CD4-positive, alpha-beta T cell (primary cell): Measurements from ENCODE around the gene TENT5C. TPM values are rescaled to one million over a fixed set of nuclear protein-coding genes. Genes with fewer than 3 reads are reported as not detected.

Experiments
- ATAC-seq: fragments of 200-7000 bp; cut with Tn5 transposase; one replicate; pipeline ENCODE4 v1.10.0; 2022; ENCODE audit warnings: mild to moderate bottlenecking; ENCODE audit not compliant: poor library complexity
- CTCF ChIA-PET: fragments of 350-600 bp; sonication (Branson Sonifier 250); formaldehyde crosslinking; loops from one replicate; lab custom pipeline; 2021; ENCODE audit warnings: antibody characterized with exemption, inconsistent platforms; lab: Charles Lee
- POLR2A ChIA-PET: fragments of 350-600 bp; sonication (Branson Sonifier 250); formaldehyde crosslinking; loops from one replicate; lab custom pipeline; 2021; ENCODE audit warnings: antibody characterized with exemption, inconsistent platforms; lab: Charles Lee
- DNase-seq, 14 experiments: peaks; one replicate each; pipeline ENCODE4 v3.0.0-alpha.2; 2013 to 2020; ENCODE audit warnings: mixed read lengths in 2 of 14
- H3K27ac ChIP-seq, 2 donors: one replicate each; pipeline versions ENCODE4 v1.5.1 to v1.7.0; 2013; ENCODE audit warnings: low read length in 2 of 2, low read depth in 1 of 2, mild to moderate bottlenecking in 1 of 2
- H3K27me3 ChIP-seq, 2 experiments: 1 replicate in 1 of 2; 2 replicates in 1 of 2; pipeline versions ENCODE4 v1.6.1 to v1.7.0; 2013; ENCODE audit warnings: low read length in 2 of 2, control low read depth in 1 of 2, mild to moderate bottlenecking in 1 of 2, moderate library complexity in 1 of 2; ENCODE audit not compliant: insufficient read depth in 2 of 2, control insufficient read depth in 1 of 2
- H3K36me3 ChIP-seq: one replicate; pipeline ENCODE4 v1.6.1; 2013; ENCODE audit warnings: low read length, control low read depth; ENCODE audit not compliant: insufficient read depth
- H3K4me1 ChIP-seq: one replicate; pipeline ENCODE4 v1.6.1; 2013; ENCODE audit warnings: low read length, control low read depth; ENCODE audit not compliant: insufficient read depth
- H3K4me3 ChIP-seq: one replicate; pipeline ENCODE4 v1.5.1; 2013; ENCODE audit warnings: mild to moderate bottlenecking, low read length, moderate library complexity
- H3K9me3 ChIP-seq, 2 experiments: 1 replicate in 1 of 2; 2 replicates in 1 of 2; pipeline versions ENCODE4 v1.6.1 to v1.7.0; 2013; ENCODE audit warnings: low read length in 2 of 2, mild to moderate bottlenecking in 2 of 2, control low read depth in 1 of 2, moderate library complexity in 1 of 2; ENCODE audit not compliant: control insufficient read depth in 1 of 2, insufficient read depth in 1 of 2
- H3K27ac Mint-ChIP-seq: one replicate; pipeline ENCODE4 v1.8.0; 2020; ENCODE audit warnings: mixed read lengths
- H3K27me3 Mint-ChIP-seq: one replicate; pipeline ENCODE4 v1.8.0; 2021; ENCODE audit warnings: mixed read lengths
- H3K36me3 Mint-ChIP-seq: one replicate; pipeline ENCODE4 v1.8.0; 2021; ENCODE audit warnings: low read depth, mixed read lengths
- H3K4me1 Mint-ChIP-seq: one replicate; pipeline ENCODE4 v1.8.0; 2021; ENCODE audit warnings: low read depth, mixed read lengths
- H3K4me3 Mint-ChIP-seq: one replicate; pipeline ENCODE4 v1.8.0; 2020; ENCODE audit warnings: mild to moderate bottlenecking, mixed read lengths
- H3K9me3 Mint-ChIP-seq: one replicate; pipeline ENCODE4 v1.8.0; 2020; ENCODE audit warnings: mixed read lengths
- CTCF ChIP-seq: fragments of 200-600 bp; IDR thresholded peaks from one replicate; pipeline ENCODE4 v1.8.0; 2022; ENCODE audit warnings: antibody characterized with exemption, mild to moderate bottlenecking
- intact Hi-C, 2 experiments: fragments of 100-400 bp; cut with DNase I in 1 of 2; cut with micrococcal nuclease in 1 of 2; formaldehyde crosslinking; loops; one replicate each; pipeline versions ENCODE4 v1.15.1 to v1.9.0; 2023 to 2025; cut with DNase I, micrococcal nuclease
- total RNA-seq, 174 experiments: library from RNA in 2 of 174; stranded (reverse) in 2 of 174; gene quantifications; one replicate each; pipeline ENCODE4 v1.2.3 and lab custom pipeline; 2021 to 2026

The TENT5C gene
- total RNA-seq, 2 experiments from 2014 or later, result 122 to 123 TPM

GRCh38 chr1:117566556-117566955, 39.3 kb upstream of the TENT5C start:
- H3K27ac ChIP-seq, result no peak overlapping the region
- H3K4me3 ChIP-seq, result no peak overlapping the region
- TF ChIP-seq CTCF, result no peak
- CTCF ChIA-PET, result no interaction called here
- no peaks in the 10 kb centered on the region for H3K36me3 Mint-ChIP-seq
- H3K4me3 Mint-ChIP-seq, result no peak overlapping the region
- ATAC-seq (no peak), DNase-seq (no peak)
- H3K27me3 Mint-ChIP-seq, result peaks cover 4% of the 10 kb centered on the region
- no peaks in the 10 kb centered on the region for H3K36me3 ChIP-seq
- POLR2A ChIA-PET, result no interaction called here
- H3K9me3 Mint-ChIP-seq, result no peaks in the 10 kb centered on the region
- H3K4me1 Mint-ChIP-seq, result peaks cover 7% of the 10 kb centered on the region
- no peaks in the 10 kb centered on the region for H3K27me3 ChIP-seq
- peaks cover 2% of the 10 kb centered on the region for H3K4me1 ChIP-seq
- H3K27ac Mint-ChIP-seq, result no peak overlapping the region
- H3K9me3 ChIP-seq, result no peaks in the 10 kb centered on the region
- intact Hi-C loops, result no loop called here

- H3K4me1 ChIP-seq, result peaks cover 11% of the 10 kb centered on the region
These were observed 38.4 kb upstream of the TENT5C start for GRCh38 chr1:117567435-117567834.

GRCh38 chr1:117567976-117568375, 37.9 kb upstream of the TENT5C start:
- ChIA-PET CTCF (interaction anchor here (0.7 kb wide), 1 partner anchor 33 kb away, joined by 3 read pairs; no protein-coding TSS in a partner anchor), POLR2A (no interaction called here)
- ATAC-seq (no peak), DNase-seq (no peak)
- Histone ChIP-seq H3K9me3 (no peaks in the 10 kb centered on the region), H3K27me3 (no peaks in the 10 kb centered on the region), H3K4me3 (no peak overlapping the region), H3K27ac (no peak overlapping the region), H3K36me3 (no peaks in the 10 kb centered on the region), H3K4me1 (peaks cover 16% of the 10 kb centered on the region)
- intact Hi-C loops, result no loop called here
- Mint-ChIP-seq H3K4me1 (peaks cover 21% of the 10 kb centered on the region), H3K36me3 (no peaks in the 10 kb centered on the region), H3K27me3 (peaks cover 4% of the 10 kb centered on the region), H3K9me3 (no peaks in the 10 kb centered on the region), H3K4me3 (no peak overlapping the region), H3K27ac (no peak overlapping the region)
- no peak for TF ChIP-seq CTCF

More at GRCh38 chr1:117567435-117567834, 38.4 kb upstream of the TENT5C start:
- Mint-ChIP-seq H3K9me3 (no peaks in the 10 kb centered on the region), H3K27ac (no peak overlapping the region), H3K27me3 (peaks cover 4% of the 10 kb centered on the region), H3K36me3 (no peaks in the 10 kb centered on the region), H3K4me3 (no peak overlapping the region), H3K4me1 (peaks cover 15% of the 10 kb centered on the region)
- H3K27ac ChIP-seq, result no peak overlapping the region
- no peaks in the 10 kb centered on the region for H3K27me3 ChIP-seq
- intact Hi-C loops, result no loop called here
- TF ChIP-seq CTCF, result no peak
- ChIA-PET POLR2A (no interaction called here), CTCF (no interaction called here)
- no peak overlapping the region for H3K4me3 ChIP-seq
- H3K9me3 ChIP-seq, result no peaks in the 10 kb centered on the region
- no peak for DNase-seq
- ATAC-seq, result no peak
- H3K36me3 ChIP-seq, result no peaks in the 10 kb centered on the region
